Parathyroid adenoma (tissue), 2 donors: Measurements from ENCODE around the gene KHDRBS2.

ENCODE experiments used
- H2AFZ ChIP-seq: fragments of 300-600 bp; sonication (generic); one replicate; pipeline ENCODE4 v1.7.0; 2017; ENCODE audit warnings: antibody characterized with exemption, mild to moderate bottlenecking
- H3K27ac ChIP-seq: fragments of 300-600 bp; sonication (generic); one replicate; pipeline ENCODE4 v1.7.0; 2017
- H3K27me3 ChIP-seq: fragments of 300-600 bp; sonication (generic); one replicate; pipeline ENCODE4 v1.7.0; 2017; ENCODE audit warnings: low read length; ENCODE audit not compliant: control insufficient read depth, insufficient read depth
- H3K36me3 ChIP-seq: fragments of 300-600 bp; sonication (generic); one replicate; pipeline ENCODE4 v1.7.0; 2017; ENCODE audit warnings: low read length; ENCODE audit not compliant: control insufficient read depth, insufficient read depth
- H3K4me1 ChIP-seq: fragments of 300-600 bp; sonication (generic); one replicate; pipeline ENCODE4 v1.7.0; 2017; ENCODE audit warnings: control low read depth
- H3K4me2 ChIP-seq: fragments of 300-600 bp; sonication (generic); one replicate; pipeline ENCODE4 v1.7.0; 2017; ENCODE audit warnings: low read length
- H3K4me3 ChIP-seq: fragments of 300-600 bp; sonication (generic); one replicate; pipeline ENCODE4 v1.7.0; 2017; ENCODE audit warnings: low read depth, low read length
- H3K79me2 ChIP-seq: fragments of 300-600 bp; sonication (generic); one replicate; pipeline ENCODE4 v1.7.0; 2017; ENCODE audit warnings: control low read depth
- H3K9ac ChIP-seq: fragments of 300-600 bp; sonication (generic); one replicate; pipeline ENCODE4 v1.7.0; 2017; ENCODE audit warnings: mild to moderate bottlenecking
- H3K9me3 ChIP-seq: fragments of 300-600 bp; sonication (generic); one replicate; pipeline ENCODE4 v1.7.0; 2017; ENCODE audit warnings: low read length; ENCODE audit not compliant: control insufficient read depth
- CTCF ChIP-seq: fragments of 300-600 bp; sonication (generic); IDR thresholded peaks from one replicate; pipeline ENCODE4 v1.7.0; 2017; ENCODE audit warnings: antibody characterized with exemption, mild to moderate bottlenecking
- donor health status: primary hyperparathyroidism.

Gene KHDRBS2

GRCh38 chr6:62285612-62286469 lies at the start of gene KHDRBS2:
KHDRBS2 (minus strand) TSS chr6:62286225.
- Histone ChIP-seq H3K4me3 (peak within 1 kb of the TSS; percentile 57), H3K9ac (no peak within 1 kb of the TSS), H3K27ac (no peak within 1 kb of the TSS), H3K79me2 (no peaks in the 10 kb centered on the region), H3K9me3 (no peaks in the 10 kb centered on the region), H3K27me3 (no peaks in the 10 kb centered on the region), H3K4me1 (no peaks in the 10 kb centered on the region), H3K4me2 (peak within 1 kb of the TSS; percentile 86), H3K36me3 (no peaks in the 10 kb centered on the region), H2AFZ (no peak within 1 kb of the TSS)
- no peak for TF ChIP-seq CTCF

GRCh38 chr6:62328607-62329006 lies 42.6 kb upstream of the KHDRBS2 start:
- Histone ChIP-seq H3K27ac (no peak overlapping the region), H3K4me3 (no peak overlapping the region), H3K27me3 (no peaks in the 10 kb centered on the region), H3K9ac (no peak overlapping the region), H2AFZ (no peak overlapping the region), H3K4me1 (no peaks in the 10 kb centered on the region), H3K36me3 (no peaks in the 10 kb centered on the region), H3K79me2 (no peaks in the 10 kb centered on the region), H3K4me2 (no peak overlapping the region), H3K9me3 (peaks cover 3% of the 10 kb centered on the region)
- TF ChIP-seq CTCF, result no peak

- Histone ChIP-seq H3K36me3 (no peaks in the 10 kb centered on the region), H3K27ac (no peak overlapping the region), H3K4me1 (no peaks in the 10 kb centered on the region), H2AFZ (no peak overlapping the region), H3K4me2 (no peak overlapping the region), H3K9me3 (no peaks in the 10 kb centered on the region), H3K4me3 (no peak overlapping the region), H3K9ac (no peak overlapping the region), H3K79me2 (no peaks in the 10 kb centered on the region), H3K27me3 (no peaks in the 10 kb centered on the region)
- no peak for TF ChIP-seq CTCF
These were observed 38.8 kb upstream of the KHDRBS2 start for GRCh38 chr6:62324834-62325233.

- H3K4me2 ChIP-seq, result no peak overlapping the region
- H3K27me3 ChIP-seq, result no peaks in the 10 kb centered on the region
- no peaks in the 10 kb centered on the region for H3K9me3 ChIP-seq
- no peak overlapping the region for H3K4me3 ChIP-seq
- H2AFZ ChIP-seq, result no peak overlapping the region
- H3K4me1 ChIP-seq, result no peaks in the 10 kb centered on the region
- no peak overlapping the region for H3K9ac ChIP-seq
- no peaks in the 10 kb centered on the region for H3K36me3 ChIP-seq
- no peak overlapping the region for H3K27ac ChIP-seq
- TF ChIP-seq CTCF, result no peak
- H3K79me2 ChIP-seq, result no peaks in the 10 kb centered on the region
These were observed 37.9 kb upstream of the KHDRBS2 start for GRCh38 chr6:62323818-62324431.
